HEK293 (cell line): ENCODE measurements around the gene SHMT2.
A peak's percentile ranks its signal among the peaks of the same experiment; 100 is the strongest.

Source experiments
- CTCF ChIA-PET: fragments of 350-600 bp; formaldehyde crosslinking; extraction: SDS; loops from one replicate; lab custom pipeline; 2021; ENCODE audit warnings: antibody characterized with exemption; lab: Yijun Ruan, JAX
- POLR2A ChIA-PET: fragments of 300-600 bp; formaldehyde crosslinking; extraction: SDS; loops from one replicate; lab custom pipeline; 2020; ENCODE audit warnings: antibody characterized with exemption, inconsistent platforms; lab: Yijun Ruan, JAX
- H3K27ac ChIP-seq: fragments of 200-500 bp; sonication (Bioruptor generic); 2 replicates; pipeline ENCODE4 v1.5.1; 2014; ENCODE audit warnings: low read depth, low read length, control low read depth, inconsistent platforms; ENCODE audit errors: extremely low read depth
- H3K36me3 ChIP-seq, 2 experiments: fragments of 200-500 bp in 1 of 2; sonication (Bioruptor generic) in 1 of 2; 1 replicate in 1 of 2; 2 replicates in 1 of 2; pipeline ENCODE4 v1.5.1; 2014 to 2017; ENCODE audit warnings: inconsistent platforms in 2 of 2, low read length in 2 of 2; ENCODE audit not compliant: control insufficient read depth in 2 of 2, insufficient read depth in 1 of 2
- H3K4me1 ChIP-seq: fragments of 200-500 bp; sonication (Bioruptor generic); 2 replicates; pipeline ENCODE4 v1.5.1; 2014; ENCODE audit warnings: mild to moderate bottlenecking, low read length, inconsistent platforms; ENCODE audit not compliant: control insufficient read depth, insufficient read depth
- H3K4me3 ChIP-seq: 2 replicates; pipeline ENCODE4 v1.5.1; 2011; ENCODE audit warnings: low read depth, mild to moderate bottlenecking, control low read depth, low read length, moderate library complexity
- H3K9me3 ChIP-seq: fragments of 200-500 bp; sonication (Bioruptor generic); 2 replicates; pipeline ENCODE4 v1.5.1; 2014; ENCODE audit warnings: low read depth, low read length, inconsistent platforms; ENCODE audit not compliant: control insufficient read depth, insufficient read depth
- BCL11B ChIP-seq: fragments of 450-650 bp; formaldehyde crosslinking; IDR thresholded peaks from 2 replicates; pipeline ENCODE4 v1.5.1; 2016; ENCODE audit warnings: low read depth, missing biosample characterization, missing genetic modification characterization
- GLI4 ChIP-seq: fragments of 450-650 bp; formaldehyde crosslinking; IDR thresholded peaks from 2 replicates; pipeline ENCODE4 v1.5.1; 2016; ENCODE audit warnings: missing biosample characterization, missing genetic modification characterization
- GLIS1 ChIP-seq: fragments of 450-650 bp; formaldehyde crosslinking; IDR thresholded peaks from 2 replicates; pipeline ENCODE4 v1.5.1; 2016; ENCODE audit warnings: missing biosample characterization, missing genetic modification characterization
- KLF7 ChIP-seq: fragments of 450-650 bp; formaldehyde crosslinking; IDR thresholded peaks from 2 replicates; pipeline ENCODE4 v1.5.1; 2016; ENCODE audit warnings: missing biosample characterization, missing genetic modification characterization, borderline replicate concordance
- PRDM1 ChIP-seq: fragments of 450-650 bp; formaldehyde crosslinking; IDR thresholded peaks from 2 replicates; pipeline ENCODE4; 2016; ENCODE audit warnings: missing biosample characterization, missing genetic modification characterization
- ZBTB48 ChIP-seq: fragments of 450-650 bp; formaldehyde crosslinking; IDR thresholded peaks from 2 replicates; pipeline ENCODE4 v1.5.1; 2016; ENCODE audit warnings: missing biosample characterization, missing genetic modification characterization
- ZFHX2 ChIP-seq: fragments of 450-650 bp; formaldehyde crosslinking; conservative IDR thresholded peaks from 2 replicates; pipeline ENCODE4 v1.5.1; 2016; ENCODE audit warnings: missing biosample characterization, missing genetic modification characterization
- ZNF24 ChIP-seq: fragments of 450-650 bp; formaldehyde crosslinking; IDR thresholded peaks from 2 replicates; pipeline ENCODE4 v1.5.1; 2016; ENCODE audit warnings: missing biosample characterization, missing genetic modification characterization
- ZNF274 ChIP-seq, 2 experiments: fragments of 200-500 bp in 1 of 2; fragments of 450-650 bp in 1 of 2; sonication (Bioruptor generic) in 1 of 2; formaldehyde crosslinking in 1 of 2; IDR thresholded peaks; 2 replicates each; pipeline versions ENCODE4 v1.5.1 to v1.6.1; 2014 to 2016; ENCODE audit warnings: borderline replicate concordance in 1 of 2, inconsistent platforms in 1 of 2, low read length in 1 of 2, missing biosample characterization in 1 of 2, missing genetic modification characterization in 1 of 2
- ZNF302 ChIP-seq: fragments of 450-650 bp; formaldehyde crosslinking; IDR thresholded peaks from 2 replicates; pipeline ENCODE4 v1.5.1; 2016; ENCODE audit warnings: missing biosample characterization, missing genetic modification characterization, low read depth
- ZNF423 ChIP-seq: fragments of 450-650 bp; formaldehyde crosslinking; IDR thresholded peaks from 2 replicates; pipeline ENCODE4 v1.5.1; 2016; ENCODE audit warnings: missing biosample characterization, missing genetic modification characterization
- ZNF521 ChIP-seq: fragments of 450-650 bp; formaldehyde crosslinking; IDR thresholded peaks from 2 replicates; pipeline ENCODE4 v1.5.1; 2017; ENCODE audit warnings: missing biosample characterization, mild to moderate bottlenecking, missing genetic modification characterization
- ZNF658 ChIP-seq: fragments of 450-650 bp; formaldehyde crosslinking; IDR thresholded peaks from 2 replicates; pipeline ENCODE4; 2016; ENCODE audit warnings: missing biosample characterization, missing genetic modification characterization
- ZNF677 ChIP-seq: fragments of 450-650 bp; IDR thresholded peaks from 2 replicates; pipeline ENCODE4 v1.5.0; 2018; ENCODE audit warnings: missing biosample characterization, mild to moderate bottlenecking, missing genetic modification characterization, moderate library complexity
- ZNF792 ChIP-seq: fragments of 450-650 bp; formaldehyde crosslinking; IDR thresholded peaks from 2 replicates; pipeline ENCODE4 v1.5.1; 2016; ENCODE audit warnings: missing biosample characterization, missing genetic modification characterization
- ZNF830 ChIP-seq: fragments of 450-650 bp; IDR thresholded peaks from 2 replicates; pipeline ENCODE4 v1.5.0; 2018; ENCODE audit warnings: missing biosample characterization, missing genetic modification characterization, low read depth, mild to moderate bottlenecking, moderate library complexity
- TF ChIP-seq, protein P1 (sequence below): fragments of 450-650 bp; formaldehyde crosslinking; IDR thresholded peaks from 2 replicates; pipeline ENCODE4 v1.5.1; 2016; ENCODE audit warnings: missing biosample characterization, missing genetic modification characterization
- TF ChIP-seq, protein P2 (sequence below): fragments of 450-650 bp; formaldehyde crosslinking; IDR thresholded peaks from 2 replicates; pipeline ENCODE4 v1.5.1; 2016; ENCODE audit warnings: missing biosample characterization, missing genetic modification characterization, low read depth
- TF ChIP-seq, protein P3 (sequence below): fragments of 450-650 bp; formaldehyde crosslinking; IDR thresholded peaks from 2 replicates; pipeline ENCODE4 v1.5.1; 2016; ENCODE audit warnings: missing biosample characterization, missing genetic modification characterization, borderline replicate concordance
- TF ChIP-seq, protein P4 (sequence below): fragments of 450-650 bp; IDR thresholded peaks from 2 replicates; pipeline ENCODE4 v1.5.1; 2018; ENCODE audit warnings: missing biosample characterization, mild to moderate bottlenecking, missing genetic modification characterization

SHMT2 gene

DNA sequence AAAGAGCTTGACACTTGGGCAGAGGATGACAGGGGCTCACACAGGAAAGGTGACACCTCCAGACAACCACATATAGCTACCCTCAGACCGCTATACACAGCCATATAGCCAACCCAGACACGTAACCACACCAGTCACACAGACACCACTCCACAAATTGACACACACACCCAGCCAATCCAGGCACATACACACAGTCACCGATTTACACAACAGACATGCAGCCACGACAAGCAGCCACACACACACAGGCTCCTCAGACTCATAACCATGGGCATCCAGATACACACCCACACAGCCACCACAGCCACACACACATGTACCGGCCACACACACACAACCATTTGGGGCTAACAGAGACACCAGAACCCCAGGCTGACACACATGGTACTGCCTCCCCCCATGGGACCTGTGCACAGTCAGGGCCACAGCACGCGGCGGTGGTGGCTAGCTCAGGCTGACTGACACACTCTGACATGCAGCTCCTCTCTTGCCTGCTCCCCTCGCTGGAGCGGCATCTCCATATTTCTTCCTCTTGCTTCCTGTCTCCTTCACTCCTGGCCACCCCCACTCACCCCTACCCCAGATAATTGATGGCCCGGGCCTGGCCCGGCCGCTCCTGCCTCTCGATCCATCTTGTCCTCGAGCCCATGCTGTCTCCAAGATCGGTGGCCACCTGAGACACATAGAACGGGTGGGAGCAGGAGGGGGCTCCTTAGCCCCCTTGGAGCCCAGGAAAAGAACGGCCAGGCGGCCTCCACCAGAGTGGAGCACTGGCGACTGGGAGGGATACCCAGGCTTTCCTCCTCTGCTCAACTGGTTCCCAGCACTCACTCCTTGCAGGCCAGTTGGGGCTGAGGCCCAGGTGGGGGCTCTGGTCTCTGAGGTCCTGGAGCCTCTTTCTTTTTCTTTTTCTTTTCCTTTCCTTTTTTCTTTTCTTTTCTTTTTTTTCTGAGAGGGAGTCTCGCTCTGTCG is 6.0 kb upstream of the SHMT2 start (continued):
- TF ChIP-seq, protein P1, sequence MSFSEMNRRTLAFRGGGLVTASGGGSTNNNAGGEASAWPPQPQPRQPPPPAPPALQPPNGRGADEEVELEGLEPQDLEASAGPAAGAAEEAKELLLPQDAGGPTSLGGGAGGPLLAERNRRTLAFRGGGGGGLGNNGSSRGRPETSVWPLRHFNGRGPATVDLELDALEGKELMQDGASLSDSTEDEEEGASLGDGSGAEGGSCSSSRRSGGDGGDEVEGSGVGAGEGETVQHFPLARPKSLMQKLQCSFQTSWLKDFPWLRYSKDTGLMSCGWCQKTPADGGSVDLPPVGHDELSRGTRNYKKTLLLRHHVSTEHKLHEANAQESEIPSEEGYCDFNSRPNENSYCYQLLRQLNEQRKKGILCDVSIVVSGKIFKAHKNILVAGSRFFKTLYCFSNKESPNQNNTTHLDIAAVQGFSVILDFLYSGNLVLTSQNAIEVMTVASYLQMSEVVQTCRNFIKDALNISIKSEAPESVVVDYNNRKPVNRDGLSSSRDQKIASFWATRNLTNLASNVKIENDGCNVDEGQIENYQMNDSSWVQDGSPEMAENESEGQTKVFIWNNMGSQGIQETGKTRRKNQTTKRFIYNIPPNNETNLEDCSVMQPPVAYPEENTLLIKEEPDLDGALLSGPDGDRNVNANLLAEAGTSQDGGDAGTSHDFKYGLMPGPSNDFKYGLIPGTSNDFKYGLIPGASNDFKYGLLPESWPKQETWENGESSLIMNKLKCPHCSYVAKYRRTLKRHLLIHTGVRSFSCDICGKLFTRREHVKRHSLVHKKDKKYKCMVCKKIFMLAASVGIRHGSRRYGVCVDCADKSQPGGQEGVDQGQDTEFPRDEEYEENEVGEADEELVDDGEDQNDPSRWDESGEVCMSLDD (tag by site-specific recombination) = no peak

DNA sequence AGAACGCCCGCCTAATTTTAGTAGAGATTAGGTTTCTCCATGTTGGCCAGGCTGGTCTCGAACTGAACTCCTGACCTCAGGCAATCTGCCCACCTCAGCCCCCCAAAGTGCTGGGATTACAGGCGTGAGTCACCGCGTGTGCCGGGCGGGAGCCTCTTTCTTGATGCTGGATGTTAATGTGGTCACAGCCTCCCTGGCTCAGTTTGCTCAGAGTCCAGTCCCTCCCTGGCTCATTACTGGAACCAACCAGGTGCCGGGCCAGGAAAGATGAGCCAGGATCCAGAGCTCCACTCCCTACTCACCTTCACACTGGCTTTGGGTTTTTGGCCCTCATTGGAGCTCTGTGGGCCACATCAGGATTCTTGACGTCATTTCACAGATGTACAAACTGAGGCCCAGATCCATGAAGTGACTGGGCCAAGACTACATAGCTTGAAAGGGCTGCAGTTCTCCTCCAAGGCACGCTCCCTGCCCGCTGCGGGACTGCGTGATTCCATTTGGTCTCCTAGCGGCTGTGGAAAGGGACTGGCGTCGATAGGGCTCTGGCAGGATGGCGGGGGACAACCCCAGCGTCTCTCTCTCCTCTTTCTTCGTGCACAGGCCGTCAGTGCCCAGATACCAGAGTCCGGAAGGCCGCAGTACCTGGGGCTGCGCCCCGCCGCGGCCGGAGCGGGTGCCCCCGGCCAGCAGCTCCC is 5.1 kb upstream of the SHMT2 start:
- H3K4me3 ChIP-seq = no peak overlapping the region
- TF ChIP-seq GLIS1 (tag by site-specific recombination) (no peak), ZNF302 (tag by site-specific recombination) (no peak), KLF7 (tag by site-specific recombination) (no peak), ZNF423 (tag by site-specific recombination) (no peak), ZNF521 (tag by site-specific recombination) (no peak), BCL11B (tag by site-specific recombination) (no peak), ZBTB48 (tag by site-specific recombination) (no peak), ZFHX2 (tag by site-specific recombination) (0 out of 2 replicates have a peak, but pooled peaks have one; percentile 6)
- TF ChIP-seq, all 188 proteins: peak for 1
- no peak overlapping the region for H3K27ac ChIP-seq
- H3K36me3 ChIP-seq = no peaks in the 10 kb centered on the region
- POLR2A ChIA-PET = no interaction called here
- H3K9me3 ChIP-seq = no peaks in the 10 kb centered on the region
- CTCF ChIA-PET = interaction anchor here (0.9 to 13.7 kb wide), 2 partner anchors 10 to 16 kb away, joined by 5 to 192 read pairs; a partner anchor contains a TSS
- H3K4me1 ChIP-seq = peaks cover 5% of the 10 kb centered on the region

DNA sequence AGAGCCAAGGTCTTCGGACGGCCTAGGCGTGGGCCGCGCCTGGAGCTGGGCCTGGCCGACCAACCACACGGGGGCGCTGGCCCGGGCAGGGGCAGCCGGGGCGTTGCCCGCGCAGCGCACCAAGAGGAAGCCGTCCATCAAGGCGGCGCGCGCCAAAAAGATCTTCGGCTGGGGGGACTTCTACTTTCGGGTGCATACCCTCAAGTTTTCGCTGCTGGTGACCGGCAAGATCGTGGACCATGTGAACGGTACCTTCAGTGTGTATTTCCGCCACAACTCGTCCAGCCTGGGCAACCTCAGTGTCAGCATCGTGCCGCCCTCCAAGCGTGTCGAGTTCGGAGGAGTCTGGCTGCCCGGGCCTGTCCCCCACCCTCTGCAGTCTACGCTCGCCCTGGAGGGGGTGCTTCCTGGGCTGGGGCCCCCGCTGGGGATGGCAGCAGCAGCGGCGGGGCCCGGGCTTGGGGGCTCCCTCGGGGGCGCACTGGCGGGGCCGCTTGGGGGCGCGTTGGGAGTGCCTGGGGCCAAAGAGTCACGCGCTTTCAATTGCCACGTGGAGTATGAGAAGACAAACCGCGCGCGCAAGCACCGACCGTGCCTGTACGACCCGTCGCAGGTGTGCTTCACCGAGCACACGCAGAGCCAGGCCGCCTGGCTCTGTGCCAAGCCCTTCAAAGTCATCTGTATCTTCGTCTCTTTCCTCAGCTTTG is 4.4 kb upstream of the SHMT2 start:
- ChIA-PET POLR2A (interaction anchor here (1.1 to 2.7 kb wide), 2 partner anchors 15 to 18 kb away, joined by 3 to 16 read pairs; no protein-coding TSS in a partner anchor), CTCF (interaction anchor here (0.6 to 23.3 kb wide), 6 partner anchors 9 to 228 kb away, joined by 3 to 628 read pairs (median 6); partner anchors contain the start of gene NXPH4)
- Histone ChIP-seq H3K9me3 (no peaks in the 10 kb centered on the region), H3K27ac (no peak overlapping the region), H3K36me3 (no peaks in the 10 kb centered on the region), H3K4me1 (peaks cover 5% of the 10 kb centered on the region), H3K4me3 (no peak overlapping the region)
- TF ChIP-seq ZNF677 (tag by site-specific recombination) (no peak), ZNF792 (tag by site-specific recombination) (no peak), ZNF302 (tag by site-specific recombination) (no peak), GLI4 (tag by site-specific recombination) (no peak), ZNF658 (tag by site-specific recombination) (no peak), ZNF24 (no peak), ZNF274 (IDR thresholded peaks at IDR 0.05; ENCODE audit: low read length) (no peak), ZNF274 (tag by site-specific recombination; IDR thresholded peaks at IDR 0.05; ENCODE audit: borderline replicate concordance) (no peak), PRDM1 (tag by site-specific recombination) (no peak), ZNF830 (tag by site-specific recombination) (no peak)
- TF ChIP-seq, protein P2, sequence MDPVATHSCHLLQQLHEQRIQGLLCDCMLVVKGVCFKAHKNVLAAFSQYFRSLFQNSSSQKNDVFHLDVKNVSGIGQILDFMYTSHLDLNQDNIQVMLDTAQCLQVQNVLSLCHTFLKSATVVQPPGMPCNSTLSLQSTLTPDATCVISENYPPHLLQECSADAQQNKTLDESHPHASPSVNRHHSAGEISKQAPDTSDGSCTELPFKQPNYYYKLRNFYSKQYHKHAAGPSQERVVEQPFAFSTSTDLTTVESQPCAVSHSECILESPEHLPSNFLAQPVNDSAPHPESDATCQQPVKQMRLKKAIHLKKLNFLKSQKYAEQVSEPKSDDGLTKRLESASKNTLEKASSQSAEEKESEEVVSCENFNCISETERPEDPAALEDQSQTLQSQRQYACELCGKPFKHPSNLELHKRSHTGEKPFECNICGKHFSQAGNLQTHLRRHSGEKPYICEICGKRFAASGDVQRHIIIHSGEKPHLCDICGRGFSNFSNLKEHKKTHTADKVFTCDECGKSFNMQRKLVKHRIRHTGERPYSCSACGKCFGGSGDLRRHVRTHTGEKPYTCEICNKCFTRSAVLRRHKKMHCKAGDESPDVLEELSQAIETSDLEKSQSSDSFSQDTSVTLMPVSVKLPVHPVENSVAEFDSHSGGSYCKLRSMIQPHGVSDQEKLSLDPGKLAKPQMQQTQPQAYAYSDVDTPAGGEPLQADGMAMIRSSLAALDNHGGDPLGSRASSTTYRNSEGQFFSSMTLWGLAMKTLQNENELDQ (tag by site-specific recombination) = no peak
- TF ChIP-seq, protein P3, sequence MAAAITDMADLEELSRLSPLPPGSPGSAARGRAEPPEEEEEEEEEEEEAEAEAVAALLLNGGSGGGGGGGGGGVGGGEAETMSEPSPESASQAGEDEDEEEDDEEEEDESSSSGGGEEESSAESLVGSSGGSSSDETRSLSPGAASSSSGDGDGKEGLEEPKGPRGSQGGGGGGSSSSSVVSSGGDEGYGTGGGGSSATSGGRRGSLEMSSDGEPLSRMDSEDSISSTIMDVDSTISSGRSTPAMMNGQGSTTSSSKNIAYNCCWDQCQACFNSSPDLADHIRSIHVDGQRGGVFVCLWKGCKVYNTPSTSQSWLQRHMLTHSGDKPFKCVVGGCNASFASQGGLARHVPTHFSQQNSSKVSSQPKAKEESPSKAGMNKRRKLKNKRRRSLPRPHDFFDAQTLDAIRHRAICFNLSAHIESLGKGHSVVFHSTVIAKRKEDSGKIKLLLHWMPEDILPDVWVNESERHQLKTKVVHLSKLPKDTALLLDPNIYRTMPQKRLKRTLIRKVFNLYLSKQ = no peak
- TF ChIP-seq, protein P4, sequence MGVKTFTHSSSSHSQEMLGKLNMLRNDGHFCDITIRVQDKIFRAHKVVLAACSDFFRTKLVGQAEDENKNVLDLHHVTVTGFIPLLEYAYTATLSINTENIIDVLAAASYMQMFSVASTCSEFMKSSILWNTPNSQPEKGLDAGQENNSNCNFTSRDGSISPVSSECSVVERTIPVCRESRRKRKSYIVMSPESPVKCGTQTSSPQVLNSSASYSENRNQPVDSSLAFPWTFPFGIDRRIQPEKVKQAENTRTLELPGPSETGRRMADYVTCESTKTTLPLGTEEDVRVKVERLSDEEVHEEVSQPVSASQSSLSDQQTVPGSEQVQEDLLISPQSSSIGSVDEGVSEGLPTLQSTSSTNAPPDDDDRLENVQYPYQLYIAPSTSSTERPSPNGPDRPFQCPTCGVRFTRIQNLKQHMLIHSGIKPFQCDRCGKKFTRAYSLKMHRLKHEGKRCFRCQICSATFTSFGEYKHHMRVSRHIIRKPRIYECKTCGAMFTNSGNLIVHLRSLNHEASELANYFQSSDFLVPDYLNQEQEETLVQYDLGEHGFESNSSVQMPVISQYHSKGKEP (tag by site-specific recombination) = peak; percentile 85
